Adrenal gland (tissue), 12 donors: ENCODE data around the gene METTL16. TPM values are rescaled to one million over a fixed set of nuclear protein-coding genes. Genes with fewer than 3 reads are reported as not detected.

Source experiments
- DNase-seq, 7 donors: peaks; one replicate each; pipeline ENCODE4 v3.0.0-alpha.2; 2019 to 2020
- H3K27ac ChIP-seq, 5 donors: fragments of 200-600 bp; sonication (generic) in 4 of 5; 1 replicate in 3 of 5; 2 replicates in 2 of 5; pipeline versions ENCODE4 v1.5.1 to v1.8.0; 2016 to 2020; ENCODE audit warnings: mild to moderate bottlenecking in 1 of 5
- H3K27me3 ChIP-seq: fragments of 200-600 bp; 2 replicates; pipeline ENCODE4 v1.8.0; 2021
- H3K36me3 ChIP-seq, 2 donors: fragments of 200-600 bp; replicated peaks in 1 of 2; 1 replicate in 1 of 2; 2 replicates in 1 of 2; pipeline versions ENCODE4 v1.5.1 to v1.8.0; 2018 to 2022
- H3K4me1 ChIP-seq, 2 donors: fragments of 200-600 bp; replicated peaks in 1 of 2; 1 replicate in 1 of 2; 2 replicates in 1 of 2; pipeline versions ENCODE4 v1.5.1 to v1.8.0; 2018 to 2021
- H3K4me3 ChIP-seq, 4 donors: fragments of 200-600 bp; sonication (generic) in 3 of 4; one replicate each; pipeline ENCODE4 v1.5.1; 2016 to 2018
- H3K9me3 ChIP-seq, 3 donors: fragments of 200-600 bp; sonication (generic) in 1 of 3; replicated peaks in 1 of 3; 1 replicate in 2 of 3; 2 replicates in 1 of 3; pipeline versions ENCODE4 v1.5.1 to v1.8.0; 2016 to 2021
- POLR2A ChIP-seq, 2 donors: fragments of 450-650 bp; IDR thresholded peaks; one replicate each; pipeline ENCODE4 v1.6.1; 2017; ENCODE audit warnings: antibody characterized with exemption in 2 of 2, mild to moderate bottlenecking in 2 of 2, moderate library complexity in 1 of 2
- WGBS, 4 donors: extraction: QIAGEN DNeasy Blood & Tissue Kit in 2 of 4; methylation state at CpG; one replicate each; pipeline versions ENCODE4 v1.1.5 to v1.1.7; 2013 to 2017; 5-methylcytosine and 5-hydroxymethylcytosine counted together
- intact Hi-C, 2 donors: fragments of 100-400 bp; cut with DNase I; formaldehyde crosslinking; loops; one replicate each; pipeline versions ENCODE4 v1.14.1 to v1.15.0; 2022 to 2023
- polyA plus RNA-seq, 3 donors: library from polyadenylated mRNA; stranded (reverse); fragments of 200-250 nt in 2 of 3; fragments of 350-450 nt in 1 of 3; fragmentation: Illumina TruSeq in 1 of 3; extraction: RNeasy Lipid Tissue Mini Kit (QIAGEN cat#74804) in 1 of 3; gene quantifications; one replicate each; pipeline ENCODE4 v1.2.3, GENCODE V29; 2013 to 2014
- total RNA-seq, 9 donors: library from RNA; depleted of rRNA in 4 of 9; stranded (reverse); fragments of >200 nt in 4 of 9; fragments of 120-200 nt in 1 of 9; fragmentation: NEBNext Ultra II Directional in 1 of 9; extraction: Animal tissue kit (Norgen Biotek cat#: 25700) in 1 of 9; gene quantifications; one replicate each; pipeline versions ENCODE4 v1.1.0 to v1.2.4, GENCODE V29; 2013 to 2023
- TF ChIP-seq, protein P1 (sequence below), 6 experiments: fragments of 450-650 bp in 4 of 6; fragments of 200-600 bp in 2 of 6; sonication (generic) in 1 of 6; IDR thresholded peaks; 1 replicate in 5 of 6; 2 replicates in 1 of 6; pipeline versions ENCODE4 v1.5.1 to v1.8.0; 2016 to 2021; ENCODE audit warnings: antibody characterized with exemption in 6 of 6, mild to moderate bottlenecking in 2 of 6, moderate library complexity in 1 of 6
- donor health status: healthy with polysubstance abuse.
- donor health status: Bipolar disorder and iron deficiency.
- donor health status: DM: yes; HTN: yes; CAD: no.
- donor health status: DM: no; HTN: no; CAD: no.
- donor health status: DM: no; HTN: no; CAD: no.
- donor health status: DM: yes; HTN: yes; CAD: no.

METTL16 gene
- total and polyA plus RNA-seq, 12 donors = 15.3 to 94.7 (median 33.2) TPM

DNA sequence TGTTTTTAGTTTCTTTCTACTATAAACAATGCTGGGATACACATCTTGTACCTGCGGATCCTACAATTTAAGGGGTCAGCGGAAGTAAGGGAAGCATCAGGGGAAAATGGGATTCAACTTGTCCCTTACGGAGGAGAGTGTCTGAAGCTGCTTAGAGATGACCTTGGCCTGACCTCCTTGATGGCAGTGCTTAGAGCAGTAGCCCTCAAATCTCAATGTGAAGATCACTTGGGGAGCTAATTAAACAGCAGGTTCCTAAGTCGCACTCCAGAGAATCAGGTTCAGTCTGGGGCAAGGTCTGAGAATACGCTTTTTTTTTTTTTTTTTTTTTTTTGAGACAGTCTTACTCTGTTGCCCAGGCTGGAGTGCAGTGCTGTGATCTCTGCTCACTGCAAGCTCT, 9.6 kb upstream of the METTL16 start:
- no peaks in the 10 kb centered on the region for H3K27me3 ChIP-seq
- H3K9me3 ChIP-seq = no peaks in the 10 kb centered on the region
- intact Hi-C loops = loop anchor here in 1 of 2 donors (5.0 kb wide), 1 partner anchor 151 kb away; no protein-coding TSS in a partner anchor
- no peaks in the 10 kb centered on the region for H3K4me1 ChIP-seq
- H3K4me3 ChIP-seq = no peak overlapping the region
- WGBS, 4 donors = 71 to 77% (median 75%) methylated on average over 5 of the region's 5 CpGs
- TF ChIP-seq, protein P1, sequence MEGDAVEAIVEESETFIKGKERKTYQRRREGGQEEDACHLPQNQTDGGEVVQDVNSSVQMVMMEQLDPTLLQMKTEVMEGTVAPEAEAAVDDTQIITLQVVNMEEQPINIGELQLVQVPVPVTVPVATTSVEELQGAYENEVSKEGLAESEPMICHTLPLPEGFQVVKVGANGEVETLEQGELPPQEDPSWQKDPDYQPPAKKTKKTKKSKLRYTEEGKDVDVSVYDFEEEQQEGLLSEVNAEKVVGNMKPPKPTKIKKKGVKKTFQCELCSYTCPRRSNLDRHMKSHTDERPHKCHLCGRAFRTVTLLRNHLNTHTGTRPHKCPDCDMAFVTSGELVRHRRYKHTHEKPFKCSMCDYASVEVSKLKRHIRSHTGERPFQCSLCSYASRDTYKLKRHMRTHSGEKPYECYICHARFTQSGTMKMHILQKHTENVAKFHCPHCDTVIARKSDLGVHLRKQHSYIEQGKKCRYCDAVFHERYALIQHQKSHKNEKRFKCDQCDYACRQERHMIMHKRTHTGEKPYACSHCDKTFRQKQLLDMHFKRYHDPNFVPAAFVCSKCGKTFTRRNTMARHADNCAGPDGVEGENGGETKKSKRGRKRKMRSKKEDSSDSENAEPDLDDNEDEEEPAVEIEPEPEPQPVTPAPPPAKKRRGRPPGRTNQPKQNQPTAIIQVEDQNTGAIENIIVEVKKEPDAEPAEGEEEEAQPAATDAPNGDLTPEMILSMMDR (IDR thresholded peaks at IDR 0.05) = no peak
- no peak for TF ChIP-seq POLR2A (IDR thresholded peaks at IDR 0.05)
- no peaks in the 10 kb centered on the region for H3K36me3 ChIP-seq
- no peak overlapping the region for H3K27ac ChIP-seq
- no peak for DNase-seq

DNA sequence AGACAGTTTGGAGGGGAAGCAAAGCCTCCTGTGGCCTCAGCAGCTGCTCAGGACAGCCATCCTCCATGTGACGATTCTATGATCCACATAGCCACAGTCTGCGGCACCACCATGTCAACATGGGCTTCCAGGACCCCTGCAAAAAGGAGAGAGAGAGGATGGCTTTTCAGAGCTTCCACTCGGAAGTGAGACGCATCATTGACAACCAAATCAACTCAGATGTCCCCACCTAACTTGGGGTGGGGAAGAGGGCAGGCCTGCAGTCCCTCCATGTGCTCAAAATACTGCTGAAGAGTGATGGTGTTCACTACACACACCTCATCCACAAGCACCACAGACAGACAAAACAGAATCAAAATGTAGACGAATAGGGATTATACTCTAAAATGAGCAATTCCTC, 5.9 kb upstream of the METTL16 start:
- no peaks in the 10 kb centered on the region for H3K27me3 ChIP-seq
- 84 to 93% (median 85%) methylated on average over 5 of the region's 5 CpGs for WGBS, 4 donors
- H3K27ac ChIP-seq = no peak overlapping the region
- no peak overlapping the region for H3K4me3 ChIP-seq
- H3K4me1 ChIP-seq = no peaks in the 10 kb centered on the region
- no peak for TF ChIP-seq POLR2A (IDR thresholded peaks at IDR 0.05)
- TF ChIP-seq, protein P1 (IDR thresholded peaks at IDR 0.05) = no peak
- no peaks in the 10 kb centered on the region for H3K9me3 ChIP-seq
- H3K36me3 ChIP-seq = no peaks in the 10 kb centered on the region
- no peak for DNase-seq
- intact Hi-C loops = no loop called here

DNA sequence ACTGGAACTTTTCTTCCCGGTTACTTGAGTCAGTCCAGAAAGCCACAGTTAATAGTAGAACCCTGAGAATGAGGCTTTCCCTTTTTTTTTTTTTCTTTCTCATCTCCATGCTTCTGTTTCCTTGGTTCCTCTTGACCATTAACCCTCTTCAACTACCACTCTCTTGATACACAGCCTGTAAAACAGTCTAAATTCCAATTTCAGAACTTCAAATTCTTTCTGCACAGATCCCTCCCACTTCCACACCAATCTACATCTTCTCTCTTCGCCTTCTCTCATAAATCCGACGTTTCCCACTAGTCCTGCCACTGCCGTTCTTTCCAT, 588 bp downstream of the METTL16 start:
- DNase-seq = no peak
- Histone ChIP-seq H3K9me3 (no peaks in the 10 kb centered on the region), H3K4me3 (peak overlapping the region; percentile 20 to 97 (median 60)), H3K27ac (peak overlapping the region; percentile 82 to 95 (median 89)), H3K4me1 (peaks cover 8 to 21% of the 10 kb centered on the region in 2 donors), H3K27me3 (no peaks in the 10 kb centered on the region), H3K36me3 (no peaks in the 10 kb centered on the region)
- TF ChIP-seq, protein P1 (IDR thresholded peaks at IDR 0.05) = no peak
- TF ChIP-seq POLR2A (IDR thresholded peaks at IDR 0.05) = no peak
- 0 to 2% (median 1%) methylated on average over 5 of the region's 5 CpGs for WGBS, 4 donors
- intact Hi-C loops = no loop called here

DNA sequence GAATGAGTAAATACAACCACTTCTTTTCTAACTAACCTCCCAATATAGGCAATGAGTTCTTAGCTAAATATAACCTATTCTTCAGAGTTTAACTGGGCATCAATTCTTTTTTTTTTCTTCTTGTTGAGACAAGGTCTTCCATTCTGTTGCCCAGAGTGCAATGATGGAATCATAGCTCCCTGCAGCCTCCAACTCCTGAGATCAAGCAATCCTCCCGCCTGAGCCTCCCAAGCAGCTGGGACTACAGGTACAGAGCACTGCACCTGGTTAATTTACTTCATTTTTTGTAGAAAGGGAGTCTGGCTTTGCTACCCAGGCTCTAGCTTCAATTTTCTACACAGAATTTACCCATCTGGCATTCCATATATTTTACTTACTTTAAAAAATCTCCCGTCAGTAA, 1.1 kb downstream of the METTL16 start:
- peak overlapping the region in 2 of 5 donors; percentile 89 to 95 for H3K27ac ChIP-seq
- peak overlapping the region in 1 of 4 donors; percentile 68 for H3K4me3 ChIP-seq
- peaks cover 8 to 21% of the 10 kb centered on the region in 2 donors for H3K4me1 ChIP-seq
- 56 to 60% (median 59%) methylated on average over 2 of the region's 2 CpGs for WGBS, 4 donors
- no peaks in the 10 kb centered on the region for H3K36me3 ChIP-seq
- H3K9me3 ChIP-seq = no peaks in the 10 kb centered on the region
- intact Hi-C loops = no loop called here
- H3K27me3 ChIP-seq = no peaks in the 10 kb centered on the region
- DNase-seq = peak in 1 of 7 donors; percentile 24
- TF ChIP-seq POLR2A (IDR thresholded peaks at IDR 0.05) = no peak
- TF ChIP-seq, protein P1 (IDR thresholded peaks at IDR 0.05) = no peak
